Measurements from ENCODE around the gene ITPR2. TPM values are rescaled to one million over a fixed set of nuclear protein-coding genes. Genes with fewer than 3 reads are reported as not detected.
"Not testable (repeated sequence)": the region's sequence is repeated elsewhere in the genome, so short reads cannot be mapped to it uniquely, and the experiment has no call there.

ITPR2 gene
- total RNA-seq, 1 experiment from 2014 or later, result 17.5 TPM

GRCh38 chr12:26623136-26623535, 209.9 kb downstream of the ITPR2 start:
- DNase-seq (ENCODE audit: low spot score), result no peak
- in situ Hi-C loops (cut with HindIII; ENCODE audit: low sequenced_read_pairs), result no loop called here

GRCh38 chr12:26622601-26623000, 210.4 kb downstream of the ITPR2 start:
- no peak for DNase-seq (ENCODE audit: low spot score)
- in situ Hi-C loops (cut with HindIII; ENCODE audit: low sequenced_read_pairs), result no loop called here

DNA sequence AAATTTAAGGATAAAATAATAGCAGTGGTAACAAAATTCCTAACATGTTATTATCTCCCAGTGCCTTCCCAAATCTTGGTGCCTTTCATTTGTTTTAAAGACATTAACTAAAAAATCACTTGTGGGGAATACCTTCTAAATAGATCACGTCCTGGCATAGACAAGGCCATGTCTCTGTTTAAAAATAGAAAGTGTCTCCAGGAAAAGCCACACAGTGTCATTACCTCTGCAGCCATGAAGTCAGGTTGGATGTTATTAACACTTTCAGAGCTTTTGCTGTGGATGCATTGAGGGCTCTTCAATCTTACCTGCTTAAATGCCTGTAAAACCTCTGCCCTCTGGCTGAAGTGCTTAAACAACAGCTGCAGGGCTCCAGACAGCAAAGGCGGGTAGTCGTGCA, 211.1 kb downstream of the ITPR2 start:
- in situ Hi-C loops (cut with HindIII; ENCODE audit: low sequenced_read_pairs), result no loop called here

GRCh38 chr12:26620907-26621306, 212.1 kb downstream of the ITPR2 start:
- in situ Hi-C loops (cut with HindIII; ENCODE audit: low sequenced_read_pairs), result no loop called here

More for the DNA sequence above, 211.1 kb downstream of the ITPR2 start:
- DNase-seq (ENCODE audit: low spot score), result no peak

GRCh38 chr12:26617513-26617912, 215.5 kb downstream of the ITPR2 start:
- in situ Hi-C loops (cut with HindIII; ENCODE audit: low sequenced_read_pairs), result no loop called here
- DNase-seq (ENCODE audit: low spot score), result no peak

More at GRCh38 chr12:26620907-26621306, 212.1 kb downstream of the ITPR2 start:
- no peak for DNase-seq (ENCODE audit: low spot score)

DNA sequence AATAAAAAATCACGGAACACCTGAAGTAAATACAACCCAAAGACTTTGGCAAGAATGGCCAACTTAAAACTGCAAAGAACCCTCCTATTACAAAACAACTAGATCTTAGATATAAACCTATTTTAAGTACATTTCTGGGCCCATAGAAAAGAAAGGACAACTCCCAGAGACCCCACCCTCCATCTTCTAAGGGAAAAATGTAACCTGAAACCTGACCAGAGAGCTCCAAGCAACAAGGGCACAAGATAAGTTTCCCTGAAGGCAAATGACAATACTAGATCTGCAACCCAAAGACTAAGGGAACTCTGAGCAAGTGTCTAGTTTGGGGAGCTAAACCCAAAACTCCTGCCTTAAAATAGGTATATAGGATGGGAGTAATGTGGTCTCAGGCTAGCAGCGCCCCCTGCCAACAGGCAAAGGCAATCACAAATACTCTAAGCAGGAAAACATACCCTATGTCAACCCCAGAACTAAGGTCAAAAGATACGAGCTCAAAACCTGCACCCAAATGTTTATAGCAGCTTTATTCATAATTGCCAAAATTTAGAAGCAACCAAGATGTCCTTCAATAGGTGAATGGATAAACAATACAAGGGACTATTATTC, 218.9 kb downstream of the ITPR2 start:
- peak; percentile 71 for DNase-seq (ENCODE audit: low spot score)
- in situ Hi-C loops (cut with HindIII; ENCODE audit: low sequenced_read_pairs), result no loop called here

GRCh38 chr12:26612203-26612602, 220.8 kb downstream of the ITPR2 start:
- in situ Hi-C loops (cut with HindIII; ENCODE audit: low sequenced_read_pairs), result no loop called here
- peak; percentile 9 for DNase-seq (ENCODE audit: low spot score)

DNA sequence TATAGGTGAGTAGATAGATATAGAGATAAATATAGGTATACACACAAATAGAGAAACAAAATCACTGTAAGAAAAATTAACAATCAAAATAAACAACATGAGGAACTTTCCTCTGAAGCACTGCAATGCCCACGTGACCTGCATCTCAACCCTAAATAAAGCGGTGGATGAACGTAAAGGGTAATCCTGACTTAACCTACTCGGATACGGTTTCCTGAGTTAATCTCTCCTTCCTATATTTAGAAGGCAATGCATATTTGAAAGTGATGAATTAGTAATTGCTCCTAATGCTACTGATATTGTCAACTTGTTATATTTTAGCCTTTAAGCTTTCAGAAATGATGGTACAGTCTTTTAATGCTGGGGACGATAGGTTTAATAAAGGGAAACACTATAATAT, 221.4 kb downstream of the ITPR2 start:
- in situ Hi-C loops (cut with HindIII; ENCODE audit: low sequenced_read_pairs), result no loop called here
- DNase-seq (ENCODE audit: low spot score), result no peak

DNA sequence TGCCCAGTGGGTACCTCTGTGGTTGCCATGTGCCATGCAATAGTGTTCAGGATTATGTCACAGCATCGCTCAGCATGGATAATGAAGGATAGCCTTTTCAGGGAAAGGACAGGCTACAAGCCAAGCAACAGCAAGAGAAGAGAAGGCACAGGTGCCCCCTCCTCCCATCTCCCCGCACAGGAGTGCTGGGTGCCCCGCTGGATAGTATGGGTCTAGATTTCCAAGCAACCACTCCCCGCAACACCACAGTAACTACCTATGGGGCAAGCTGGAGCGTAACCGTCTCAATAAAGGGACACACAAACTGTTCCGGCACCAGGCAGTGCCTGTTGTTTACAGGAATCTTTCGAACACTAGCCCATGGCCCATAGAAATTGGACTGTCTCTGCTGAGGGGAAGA, 222.2 kb downstream of the ITPR2 start:
- no peak for DNase-seq (ENCODE audit: low spot score)
- in situ Hi-C loops (cut with HindIII; ENCODE audit: low sequenced_read_pairs), result no loop called here

DNA sequence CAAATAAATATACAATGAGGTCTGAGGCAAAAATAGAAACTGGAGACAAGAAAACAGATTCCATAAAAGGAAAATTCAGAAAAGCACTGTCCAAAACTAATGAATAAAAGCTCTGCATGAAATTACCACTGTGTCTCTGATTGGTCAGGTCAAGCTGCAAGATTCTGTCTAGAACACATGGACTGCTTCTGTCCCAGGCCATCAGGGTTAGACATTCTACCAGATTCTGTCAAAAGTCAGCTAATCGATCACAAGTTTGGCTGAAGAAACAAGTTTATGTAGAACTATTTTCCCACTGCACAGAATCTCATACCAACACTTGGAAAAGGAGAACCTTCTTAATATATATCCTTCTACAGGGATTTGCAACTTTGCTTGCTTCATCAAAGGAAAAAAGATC, 223.0 kb downstream of the ITPR2 start:
- no peak for DNase-seq (ENCODE audit: low spot score)
- in situ Hi-C loops (cut with HindIII; ENCODE audit: low sequenced_read_pairs), result no loop called here

DNA sequence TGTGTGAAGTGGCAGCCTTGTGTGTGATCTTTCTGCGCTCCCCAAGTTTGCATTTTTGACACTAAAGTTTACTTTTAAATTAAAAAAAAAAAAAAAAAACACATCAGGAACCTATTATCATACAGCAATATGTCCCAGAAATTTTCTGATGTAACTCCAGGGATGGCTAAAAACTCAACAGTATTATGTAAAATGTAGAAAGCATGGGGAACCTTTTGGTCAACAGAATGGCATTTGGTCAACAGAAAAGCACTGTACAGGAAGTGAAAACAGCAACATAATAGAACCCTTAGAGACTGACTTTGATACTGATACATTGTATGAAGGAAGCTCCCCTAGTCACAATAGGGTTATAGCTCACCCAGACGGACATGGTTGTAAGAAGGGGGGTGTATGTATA, 224.3 kb downstream of the ITPR2 start:
- DNase-seq (ENCODE audit: low spot score), result no peak
- in situ Hi-C loops (cut with HindIII; ENCODE audit: low sequenced_read_pairs), result no loop called here

- in situ Hi-C loops (cut with HindIII; ENCODE audit: low sequenced_read_pairs), result no loop called here
- DNase-seq (ENCODE audit: low spot score), result no peak
Measured at GRCh38 chr12:26608273-26608672, 224.7 kb downstream of the ITPR2 start.

DNA sequence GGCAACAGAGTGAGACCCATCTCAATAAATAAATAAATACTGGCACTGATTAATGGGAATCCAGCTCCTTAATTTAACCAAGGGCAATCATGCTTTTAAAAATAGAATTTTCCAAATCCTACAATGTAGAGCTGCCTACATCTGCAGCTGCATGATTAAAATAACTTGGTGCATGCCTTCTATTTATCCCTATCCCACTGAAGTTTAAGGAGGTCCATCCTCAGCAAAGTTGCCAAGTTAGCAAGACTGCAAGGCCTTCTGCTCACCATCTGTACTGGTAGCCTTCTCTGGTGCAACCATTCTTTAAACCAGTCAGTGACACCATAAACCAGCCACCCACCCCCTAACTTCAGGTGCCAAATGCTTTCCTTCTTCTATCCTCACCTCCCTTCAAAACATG, 226.1 kb downstream of the ITPR2 start:
- in situ Hi-C loops (cut with HindIII; ENCODE audit: low sequenced_read_pairs), result no loop called here
- no peak for DNase-seq (ENCODE audit: low spot score)

DNA sequence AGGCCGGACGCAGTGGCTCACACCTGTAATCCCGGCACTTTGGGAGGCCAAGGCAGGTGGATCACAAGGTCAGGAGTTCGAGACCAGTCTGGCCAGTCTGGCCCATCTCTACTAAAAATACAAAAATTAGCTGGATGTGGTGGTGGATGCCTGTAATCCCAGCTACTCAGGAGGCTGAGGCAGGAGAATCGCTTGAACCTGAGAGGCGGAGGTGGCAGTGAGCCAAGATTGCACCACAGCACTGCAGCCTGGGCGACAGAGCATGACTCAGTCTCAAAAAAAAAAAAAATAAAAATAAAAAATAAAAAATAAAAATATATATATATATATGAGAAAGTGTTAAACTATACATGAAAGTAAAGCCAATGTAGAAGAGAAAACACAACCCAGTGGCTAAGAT, 228.2 kb downstream of the ITPR2 start:
- DNase-seq (ENCODE audit: low spot score); in situ Hi-C loops (cut with HindIII; ENCODE audit: low sequenced_read_pairs): not testable (repeated sequence)

- DNase-seq (ENCODE audit: low spot score), result no peak
- in situ Hi-C loops (cut with HindIII; ENCODE audit: low sequenced_read_pairs), result no loop called here
Measured at GRCh38 chr12:26599096-26599695, 233.8 kb downstream of the ITPR2 start.

DNA sequence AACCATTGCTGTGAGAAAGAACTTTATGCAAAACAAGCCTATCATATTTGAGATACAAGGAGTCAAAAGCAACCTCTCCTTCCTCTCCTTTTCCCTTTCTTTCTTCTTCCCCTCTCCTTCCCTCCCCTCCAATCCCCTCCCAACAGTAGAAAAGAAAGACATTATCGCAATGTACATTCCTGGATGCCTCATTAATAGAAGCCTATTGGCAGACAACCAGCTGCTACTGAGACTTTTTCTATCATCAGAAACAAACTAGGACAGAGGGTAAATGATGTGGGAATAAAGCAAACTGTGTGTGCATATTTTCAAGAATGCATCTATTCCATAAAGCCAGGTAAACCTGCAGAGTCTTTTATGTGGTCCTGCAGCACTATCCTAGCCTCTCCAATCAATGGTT, 237.2 kb downstream of the ITPR2 start:
- no peak for DNase-seq (ENCODE audit: low spot score)
- in situ Hi-C loops (cut with HindIII; ENCODE audit: low sequenced_read_pairs), result no loop called here

DNA sequence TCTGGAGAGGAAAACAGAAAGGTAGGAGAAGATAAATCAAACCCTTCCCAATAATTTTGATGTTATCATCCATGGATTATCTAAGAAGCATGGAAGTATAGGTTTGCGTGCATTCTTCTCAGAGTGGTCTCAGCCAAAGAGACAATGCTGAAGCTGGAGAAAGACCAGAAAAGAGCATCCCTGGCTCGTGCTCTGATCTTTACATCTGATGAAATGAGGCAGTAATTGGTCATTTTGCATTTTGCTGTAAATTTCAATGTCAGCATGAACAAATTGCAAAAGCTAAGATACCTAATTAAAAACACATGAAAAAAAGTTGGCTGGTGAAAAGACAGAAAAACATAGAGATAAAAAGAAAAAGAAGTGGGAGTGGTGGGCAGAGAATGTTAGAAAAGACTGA, 252.4 kb downstream of the ITPR2 start:
- in situ Hi-C loops (cut with HindIII; ENCODE audit: low sequenced_read_pairs), result no loop called here
- DNase-seq (ENCODE audit: low spot score), result no peak

GRCh38 chr12:26576266-26576665, 256.7 kb downstream of the ITPR2 start:
- in situ Hi-C loops (cut with HindIII; ENCODE audit: low sequenced_read_pairs), result no loop called here
- DNase-seq (ENCODE audit: low spot score), result no peak

- in situ Hi-C loops (cut with HindIII; ENCODE audit: low sequenced_read_pairs), result no loop called here
- no peak for DNase-seq (ENCODE audit: low spot score)
Measured at GRCh38 chr12:26573225-26573909, 259.6 kb downstream of the ITPR2 start.

DNA sequence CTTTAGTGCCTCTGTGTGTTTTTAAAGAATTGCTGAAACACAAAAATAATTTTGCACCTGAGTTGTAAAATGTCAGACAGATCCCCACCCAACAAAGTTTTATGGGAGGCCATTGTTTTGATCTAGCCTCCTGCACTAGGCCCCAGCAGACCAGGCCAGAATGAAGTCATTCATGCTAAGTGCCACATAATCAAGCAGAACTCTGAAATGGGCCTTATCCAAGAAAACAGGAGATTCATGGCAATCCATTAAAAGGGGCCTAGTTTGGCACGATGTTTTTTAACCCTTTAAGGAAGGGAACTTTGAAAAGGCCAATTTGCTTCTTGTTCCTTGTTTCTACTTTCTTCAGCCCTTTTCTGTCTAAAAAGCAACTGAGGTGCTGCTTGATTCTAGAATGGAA, 260.9 kb downstream of the ITPR2 start:
- no peak for DNase-seq (ENCODE audit: low spot score)
- in situ Hi-C loops (cut with HindIII; ENCODE audit: low sequenced_read_pairs), result no loop called here

GRCh38 chr12:26571560-26571959, 261.4 kb downstream of the ITPR2 start:
- in situ Hi-C loops (cut with HindIII; ENCODE audit: low sequenced_read_pairs), result no loop called here
- DNase-seq (ENCODE audit: low spot score), result no peak
